H1 (cell line): ENCODE measurements around the gene PSG3. TPM values are rescaled to one million over a fixed set of nuclear protein-coding genes. Genes with fewer than 3 reads are reported as not detected.
"Not testable (repeated sequence)": the region's sequence is repeated elsewhere in the genome, so short reads cannot be mapped to it uniquely, and the experiment has no call there.

Experiments used
- CTCF ChIA-PET: fragments of 300-600 bp; sonication (Branson Sonifier 250); formaldehyde crosslinking; loops from one replicate; lab custom pipeline; 2021; ENCODE audit not compliant: partially characterized antibody; lab: Charles Lee
- POLR2A ChIA-PET: fragments of 300-600 bp; sonication (Branson Sonifier 250); formaldehyde crosslinking; loops from one replicate; lab custom pipeline; 2021; ENCODE audit warnings: inconsistent platforms; ENCODE audit not compliant: partially characterized antibody; lab: Charles Lee
- DNase-seq, 2 experiments: peaks; one replicate each; pipeline versions ENCODE4 v3.0.0 to v3.0.0-alpha.2; 2010 to 2022; ENCODE audit warnings: low spot score in 2 of 2, low read depth in 1 of 2, mixed read lengths in 1 of 2
- FAIRE-seq: peaks from 2 replicates; lab custom pipeline; 2011; peaks lifted over from hg19 to GRCh38; lab: Jason Lieb, UNC
- H2AFZ ChIP-seq: 2 replicates; pipeline ENCODE4 v1.8.1; 2012; ENCODE audit warnings: low read length, inconsistent platforms
- H2AK5ac ChIP-seq: 2 replicates; pipeline ENCODE4 v1.6.1; 2013; ENCODE audit warnings: low read depth, low read length
- H2BK120ac ChIP-seq: replicated peaks from 2 replicates; pipeline ENCODE3; 2013; ENCODE audit warnings: low read depth, low read length, inconsistent platforms
- H2BK12ac ChIP-seq: 2 replicates; pipeline ENCODE4 v1.6.1; 2013; ENCODE audit warnings: low read depth, low read length
- H2BK15ac ChIP-seq: 2 replicates; pipeline ENCODE4 v1.6.1; 2013; ENCODE audit warnings: low read length
- H2BK20ac ChIP-seq: 2 replicates; pipeline ENCODE4 v1.6.1; 2013; ENCODE audit warnings: low read length
- H2BK5ac ChIP-seq: 2 replicates; pipeline ENCODE4 v1.6.1; 2013; ENCODE audit warnings: low read depth, low read length
- H3K14ac ChIP-seq: 2 replicates; pipeline ENCODE4 v1.6.1; 2013; ENCODE audit warnings: inconsistent platforms; ENCODE audit not compliant: insufficient read length
- H3K18ac ChIP-seq: 2 replicates; pipeline ENCODE4 v1.6.1; 2013; ENCODE audit warnings: low read length; ENCODE audit errors: extremely low read depth
- H3K23ac ChIP-seq: 2 replicates; pipeline ENCODE4 v1.6.1; 2013; ENCODE audit warnings: inconsistent platforms; ENCODE audit not compliant: insufficient read length
- H3K23me2 ChIP-seq: 2 replicates; pipeline ENCODE4 v1.6.1; 2013; ENCODE audit warnings: low read depth, low read length
- H3K27ac ChIP-seq: 2 replicates; pipeline ENCODE4 v1.6.1; 2011; ENCODE audit warnings: low read depth, low read length, inconsistent platforms
- H3K27me3 ChIP-seq, 4 experiments: replicated peaks in 1 of 4; 1 replicate in 1 of 4; 2 replicates in 3 of 4; pipeline versions ENCODE4 v1.6.1 to v1.8.1; 2011 to 2013; ENCODE audit warnings: low read length in 3 of 4, mild to moderate bottlenecking in 3 of 4, inconsistent platforms in 2 of 4, mixed read lengths in 2 of 4, moderate library complexity in 1 of 4; ENCODE audit not compliant: control insufficient read depth in 3 of 4, insufficient read depth in 3 of 4; ENCODE audit errors: extremely low read depth in 1 of 4
- H3K36me3 ChIP-seq, 4 experiments: 2 replicates each; pipeline versions ENCODE4 v1.6.1 to v1.8.1; 2011 to 2013; ENCODE audit warnings: mild to moderate bottlenecking in 4 of 4, low read length in 3 of 4, moderate library complexity in 2 of 4, control low read depth in 1 of 4, inconsistent platforms in 1 of 4; ENCODE audit not compliant: insufficient read depth in 4 of 4, control insufficient read depth in 2 of 4
- H3K4ac ChIP-seq: replicated peaks from 2 replicates; pipeline ENCODE3; 2013; ENCODE audit warnings: low read length, low read depth, mixed read lengths, inconsistent platforms; ENCODE audit not compliant: insufficient read length
- H3K4me1 ChIP-seq, 4 experiments: replicated peaks in 1 of 4; 1 replicate in 1 of 4; 2 replicates in 3 of 4; pipeline versions ENCODE4 v1.6.1 to v1.8.1; 2011 to 2013; ENCODE audit warnings: low read length in 3 of 4, inconsistent platforms in 2 of 4, mixed read lengths in 1 of 4; ENCODE audit not compliant: insufficient read depth in 4 of 4, control insufficient read depth in 3 of 4
- H3K4me2 ChIP-seq, 2 experiments: 2 replicates each; pipeline versions ENCODE4 v1.6.1 to v1.8.1; 2011 to 2013; ENCODE audit warnings: low read depth in 2 of 2, low read length in 2 of 2, control low read depth in 1 of 2, inconsistent platforms in 1 of 2, mild to moderate bottlenecking in 1 of 2; ENCODE audit not compliant: insufficient read depth in 1 of 2
- H3K4me3 ChIP-seq, 4 experiments: fragments of 200-600, 300-600 bp in 1 of 4; sonication (generic), shearing (Covaris generic), sonication (Bioruptor Twin) in 1 of 4; 2 replicates each; pipeline versions ENCODE4 v1.5.1 to v1.8.1; 2011 to 2016; ENCODE audit warnings: low read length in 4 of 4, low read depth in 3 of 4, control low read depth in 2 of 4, inconsistent platforms in 2 of 4, mild to moderate bottlenecking in 2 of 4, mixed read lengths in 1 of 4, moderate library complexity in 1 of 4; ENCODE audit not compliant: insufficient read depth in 2 of 4; ENCODE audit errors: extremely low read depth in 1 of 4
- H3K56ac ChIP-seq: replicated peaks from 2 replicates; pipeline ENCODE3; 2013; ENCODE audit warnings: low read depth, mild to moderate bottlenecking, mixed read lengths, low read length, inconsistent platforms; ENCODE audit not compliant: insufficient read length
- H3K79me1 ChIP-seq: 2 replicates; pipeline ENCODE4 v1.6.1; 2013; ENCODE audit warnings: low read depth, low read length, control low read depth
- H3K79me2 ChIP-seq, 2 experiments: 2 replicates each; pipeline versions ENCODE4 v1.6.1 to v1.8.1; 2012 to 2013; ENCODE audit warnings: low read length in 2 of 2, mild to moderate bottlenecking in 2 of 2, inconsistent platforms in 1 of 2; ENCODE audit not compliant: insufficient read depth in 2 of 2, control insufficient read depth in 1 of 2
- H3K9ac ChIP-seq, 4 experiments: replicated peaks in 1 of 4; 1 replicate in 1 of 4; 2 replicates in 3 of 4; pipeline versions ENCODE4 v1.6.1 to v1.8.1; 2011 to 2013; ENCODE audit warnings: low read depth in 3 of 4, low read length in 3 of 4, control low read depth in 2 of 4, mild to moderate bottlenecking in 2 of 4, moderate library complexity in 2 of 4, inconsistent platforms in 1 of 4; ENCODE audit errors: extremely low read depth in 1 of 4
- H3K9me3 ChIP-seq, 2 experiments: 2 replicates each; pipeline versions ENCODE4 v1.6.1 to v1.8.1; 2012 to 2013; ENCODE audit warnings: mild to moderate bottlenecking in 2 of 2, moderate library complexity in 2 of 2, control low read depth in 1 of 2, inconsistent platforms in 1 of 2, low read depth in 1 of 2, low read length in 1 of 2, mixed read lengths in 1 of 2; ENCODE audit not compliant: insufficient read depth in 2 of 2
- H4K20me1 ChIP-seq, 2 experiments: replicated peaks in 1 of 2; 2 replicates each; pipeline versions ENCODE3 to v1.8.1; 2011 to 2013; ENCODE audit warnings: inconsistent platforms in 2 of 2, low read length in 2 of 2, mild to moderate bottlenecking in 1 of 2; ENCODE audit not compliant: insufficient read depth in 2 of 2, control insufficient read depth in 1 of 2
- H4K5ac ChIP-seq: 2 replicates; pipeline ENCODE4 v1.6.1; 2013; ENCODE audit warnings: low read length, low read depth, mixed read lengths, inconsistent platforms; ENCODE audit not compliant: insufficient read length
- H4K8ac ChIP-seq: 2 replicates; pipeline ENCODE4 v1.8.0; 2013; ENCODE audit warnings: mild to moderate bottlenecking, moderate library complexity, low read length, inconsistent platforms; ENCODE audit not compliant: insufficient read depth; ENCODE audit errors: extremely low read depth
- H4K91ac ChIP-seq: replicated peaks from 2 replicates; pipeline ENCODE3; 2013; ENCODE audit warnings: low read length, mixed read lengths, inconsistent platforms; ENCODE audit not compliant: insufficient read length
- WGBS, 2 experiments: shearing (Covaris generic) in 1 of 2; methylation state at CpG; one replicate each; pipeline versions ENCODE4 v1.1.6 to v1.1.7; 2013 to 2015; ENCODE audit warnings: low lambda C conversion rate in 2 of 2, mixed read lengths in 2 of 2, inconsistent platforms in 1 of 2, low coverage in 1 of 2, missing lambda C conversion rate in 1 of 2; ENCODE audit not compliant: insufficient replicate concordance in 2 of 2, insufficient coverage in 1 of 2, insufficient read length in 1 of 2; ENCODE audit errors: extremely low coverage in 1 of 2, missing lambda C conversion rate in 1 of 2; 5-methylcytosine and 5-hydroxymethylcytosine counted together
- polyA plus RNA-seq, 7 experiments: library from polyadenylated mRNA; depleted of rRNA in 3 of 7; stranded (reverse) in 5 of 7; unstranded in 2 of 7; fragments of >200 nt in 5 of 7; fragments of 200-250 nt in 2 of 7; gene quantifications; 1 replicate in 5 of 7; 2 replicates in 1 of 7; 4 replicates in 1 of 7; pipeline versions ENCODE4 v1.2.1 to v1.2.3, GENCODE V29; 2011 to 2013; ENCODE audit warnings: missing spikeins in 2 of 7, mixed read lengths in 2 of 7
- total RNA-seq: library from RNA; stranded (reverse); fragmentation: NEBNext Ultra II Directional; extraction: Animal tissue kit (Norgen Biotek cat#: 25700); gene quantifications from 2 replicates; pipeline ENCODE4 v1.2.1, GENCODE V29; 2021

Gene PSG3
- total and polyA plus RNA-seq, 2 of the 8 experiments (the other 6 are each of a cell fraction or from before 2014, with no cell fraction given): not detected

DNA sequence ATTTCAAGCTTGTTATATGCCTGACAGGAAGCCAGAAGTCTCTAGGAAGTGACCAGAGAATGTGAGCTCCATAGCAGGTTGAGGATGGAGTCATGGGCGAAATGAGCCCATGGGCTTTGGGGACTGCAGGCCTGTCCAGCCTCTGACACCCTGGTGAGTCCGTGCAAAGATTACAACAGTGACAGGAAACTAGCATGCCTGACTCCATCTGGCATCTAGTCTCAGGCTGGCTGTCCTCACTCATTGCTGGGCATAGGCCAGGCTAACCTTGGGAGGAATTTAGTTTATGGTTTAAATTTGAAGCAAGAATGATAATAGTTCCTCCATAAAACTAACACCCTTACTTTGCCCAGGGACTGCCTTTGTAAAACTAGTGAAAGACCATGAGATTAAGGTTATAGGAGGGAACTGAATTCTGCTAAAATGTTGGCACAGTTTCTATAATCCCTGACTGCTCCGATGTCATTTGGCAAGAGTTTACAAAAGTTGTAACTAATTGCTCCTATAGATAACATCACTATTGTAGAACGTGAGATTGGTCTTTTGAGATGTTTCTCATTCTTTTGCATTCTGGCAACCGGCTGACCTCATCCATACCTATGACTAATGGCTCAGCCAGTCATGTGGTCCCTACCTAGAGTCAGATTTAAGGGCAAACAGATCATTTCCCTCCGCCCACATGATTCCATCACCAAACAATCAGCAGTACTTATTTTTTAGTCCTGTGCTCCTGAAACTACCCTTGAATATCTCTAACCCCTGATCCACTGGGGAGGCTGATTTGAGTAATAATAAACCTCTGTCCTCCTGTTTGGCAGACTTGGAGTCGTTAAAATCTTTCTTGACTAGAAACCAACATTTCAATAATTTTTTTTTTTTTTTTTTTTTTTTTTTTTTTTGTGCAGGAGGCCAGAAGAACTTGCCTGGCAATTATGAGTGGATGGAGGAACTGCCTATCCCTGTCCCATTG lies 21.0 kb upstream of the PSG3 start:
- H3K56ac ChIP-seq, H2BK20ac ChIP-seq, H3K4me1 ChIP-seq, H3K23me2 ChIP-seq, H2BK120ac ChIP-seq, H4K20me1 ChIP-seq, POLR2A ChIA-PET, H3K4me3 ChIP-seq, H2AFZ ChIP-seq, H3K14ac ChIP-seq, FAIRE-seq, CTCF ChIA-PET, H4K5ac ChIP-seq, H3K79me1 ChIP-seq, H3K36me3 ChIP-seq, H3K9ac ChIP-seq, H3K79me2 ChIP-seq, H3K4ac ChIP-seq, H4K8ac ChIP-seq, H2AK5ac ChIP-seq, H2BK15ac ChIP-seq, H3K27ac ChIP-seq, H2BK5ac ChIP-seq, H3K27me3 ChIP-seq, H4K91ac ChIP-seq, H2BK12ac ChIP-seq, H3K23ac ChIP-seq, H3K18ac ChIP-seq, DNase-seq, H3K4me2 ChIP-seq: not testable (repeated sequence)
- peaks cover 27 to 55% of the 10 kb centered on the region in 2 experiments; a peak in 3 of 4 replicates for H3K9me3 ChIP-seq
- WGBS, 2 experiments: 66% methylated on average over 7 of the region's 7 CpGs; no CpG with 5 or more reads in 1 of the 2 experiments
